RWPE1 (cell line): Measurements from ENCODE around the gene PSMD1.
"Not testable (repeated sequence)": the region's sequence is repeated elsewhere in the genome, so short reads cannot be mapped to it uniquely, and the experiment has no call there.

ENCODE experiments used
- CTCF ChIA-PET: fragments of 350-600 bp; sonication (Branson Sonifier 250); formaldehyde crosslinking; extraction: SDS; loops from one replicate; lab custom pipeline; 2021; lab: Yijun Ruan, JAX
- POLR2A ChIA-PET: fragments of 400-600 bp; formaldehyde crosslinking; extraction: SDS; loops from one replicate; lab custom pipeline; 2020; ENCODE audit warnings: antibody characterized with exemption; ENCODE audit not compliant: low non-redundant PET; lab: Yijun Ruan, JAX
- DNase-seq: peaks from one replicate; pipeline ENCODE4 v3.0.0; 2012; ENCODE audit warnings: low spot score
- H3K27ac ChIP-seq: fragments of 450-650 bp; 2 replicates; pipeline ENCODE4 v1.5.1; 2017
- CTCF ChIP-seq: fragments of 450-650 bp; conservative IDR thresholded peaks from 2 replicates; pipeline ENCODE4 v1.5.1; 2017; ENCODE audit warnings: low read depth, mild to moderate bottlenecking

Gene PSMD1

GRCh38 chr2:231176066-231176465, 119.4 kb downstream of the PSMD1 start:
- no peak overlapping the region for H3K27ac ChIP-seq
- TF ChIP-seq CTCF = no peak
- ChIA-PET POLR2A (no interaction called here), CTCF (interaction anchor here (0.6 kb wide), 1 partner anchor 9 kb away, joined by 3 read pairs; no protein-coding TSS in a partner anchor)
- no peak for DNase-seq

DNA sequence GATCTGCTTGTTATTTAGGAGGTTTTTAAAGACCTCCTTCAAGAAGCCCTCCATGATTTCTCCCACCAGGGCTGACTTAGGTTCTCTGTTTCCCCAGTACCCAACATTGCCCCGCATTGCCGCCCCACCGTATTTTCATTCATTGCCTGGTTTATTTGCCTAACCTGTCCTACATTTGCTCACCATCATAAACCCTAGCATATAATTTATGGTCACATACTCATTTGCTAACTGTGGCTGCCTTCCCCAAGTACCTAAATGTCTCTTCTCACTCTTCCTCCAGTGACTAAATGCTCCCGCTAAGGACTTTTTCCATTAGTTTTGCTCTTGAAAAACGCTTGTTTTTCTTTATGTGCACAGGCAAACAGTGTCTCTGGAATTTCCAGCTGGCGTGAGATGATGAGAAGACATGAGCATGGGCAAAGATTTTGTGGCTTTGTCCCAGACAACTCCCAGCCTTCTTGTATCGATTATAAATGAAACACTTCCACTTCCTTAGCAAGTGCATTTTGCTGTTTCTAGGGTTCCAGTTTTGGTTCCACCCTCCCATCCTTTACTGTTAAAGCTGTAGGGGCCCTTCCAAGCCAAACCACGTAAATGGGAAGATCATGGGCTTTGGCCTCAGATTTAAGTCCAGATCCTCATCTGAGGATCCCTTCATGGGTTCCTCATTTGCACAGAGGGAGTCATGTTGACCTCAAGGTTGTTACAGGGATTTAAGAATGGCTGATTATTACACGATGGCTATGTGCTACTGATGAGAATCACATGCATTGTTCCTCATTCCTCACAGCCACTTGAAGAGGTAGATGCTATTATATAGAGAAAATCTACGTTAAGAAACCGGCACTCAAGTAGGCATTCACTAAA, 120.7 kb downstream of the PSMD1 start:
- no peak for DNase-seq
- POLR2A ChIA-PET = no interaction called here
- H3K27ac ChIP-seq = no peak overlapping the region
- CTCF ChIA-PET = no interaction called here
- no peak for TF ChIP-seq CTCF

DNA sequence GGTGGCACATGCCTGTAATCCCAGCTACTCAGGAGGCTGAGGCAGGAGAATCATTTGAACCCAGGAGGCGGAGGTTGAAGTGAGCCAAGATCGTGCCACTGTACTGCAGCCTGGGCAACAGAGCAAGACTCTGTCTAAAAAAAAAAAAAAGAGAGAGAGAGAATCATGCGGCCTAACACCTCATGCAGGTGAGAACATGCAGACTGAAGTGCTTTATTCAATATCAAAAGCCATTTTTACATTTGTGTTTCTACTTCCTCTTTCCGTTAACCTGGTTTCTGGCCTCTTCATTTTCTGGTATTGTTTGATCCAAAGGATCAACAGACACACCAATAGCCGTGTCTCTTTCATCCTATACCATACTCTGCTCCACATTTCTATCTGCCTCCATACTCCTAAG, 122.1 kb downstream of the PSMD1 start:
- POLR2A ChIA-PET, DNase-seq, CTCF ChIA-PET, H3K27ac ChIP-seq: not testable (repeated sequence)

DNA sequence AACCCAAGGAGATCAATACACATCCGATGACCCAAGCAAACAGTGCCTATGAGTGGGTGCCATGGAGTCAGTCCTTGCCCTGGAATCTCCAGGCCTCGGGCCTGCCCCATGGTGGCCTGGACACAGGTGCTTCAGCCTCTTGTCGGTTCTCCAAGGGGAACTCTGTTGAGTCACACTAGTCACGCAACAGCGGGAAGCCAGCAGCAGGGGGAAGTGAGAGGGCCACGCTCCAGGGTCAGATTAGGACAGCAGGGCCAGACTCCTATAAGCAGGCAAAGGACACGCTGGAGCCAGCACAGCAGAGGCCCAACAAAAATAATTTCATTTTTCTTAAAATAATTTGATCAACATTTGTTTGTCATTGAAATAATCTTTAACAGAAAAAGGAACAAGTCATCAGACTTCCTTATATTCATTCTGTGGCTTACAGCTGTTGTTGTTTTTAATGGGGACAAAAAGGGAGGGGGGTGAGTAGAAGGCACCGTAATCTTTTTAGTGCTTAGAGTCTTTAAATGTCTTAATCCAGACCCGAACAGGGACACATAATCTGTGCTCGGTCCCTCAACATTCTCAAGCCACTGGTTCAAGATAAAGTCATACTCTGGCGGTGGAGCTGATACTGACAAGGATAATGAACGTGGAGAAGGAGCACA, 125.3 kb downstream of the PSMD1 start:
- ChIA-PET CTCF (interaction anchor here (0.5 kb wide), 1 partner anchor 70 kb away, joined by 4 read pairs; no protein-coding TSS in a partner anchor), POLR2A (no interaction called here)
- TF ChIP-seq CTCF = no peak
- H3K27ac ChIP-seq = no peak overlapping the region
- DNase-seq = no peak

DNA sequence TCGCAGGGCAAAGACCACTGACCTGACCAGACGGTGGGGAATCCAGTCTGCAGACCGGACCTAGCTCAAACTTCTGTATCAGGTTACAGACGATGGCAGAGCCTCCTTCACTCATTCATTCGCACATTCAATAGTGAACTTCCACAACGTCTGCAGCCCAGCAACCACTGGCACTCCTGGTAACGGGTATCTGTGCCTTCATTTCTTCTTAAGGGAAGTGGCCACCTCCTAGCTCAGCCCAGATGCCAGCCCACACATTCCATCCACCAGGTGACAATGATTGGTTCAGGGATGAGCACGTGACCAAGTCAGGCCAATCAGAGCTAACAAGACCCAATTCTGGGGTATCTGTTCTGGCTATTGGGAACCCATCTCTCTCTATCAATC, 125.8 kb downstream of the PSMD1 start:
- CTCF ChIA-PET = interaction anchor here (0.5 kb wide), 1 partner anchor 71 kb away, joined by 4 read pairs; no protein-coding TSS in a partner anchor
- POLR2A ChIA-PET = no interaction called here
- no peak for TF ChIP-seq CTCF
- no peak for DNase-seq
- no peak overlapping the region for H3K27ac ChIP-seq

GRCh38 chr2:231183851-231184250, 127.2 kb downstream of the PSMD1 start:
- CTCF ChIA-PET = no interaction called here
- no peak for DNase-seq
- no peak for TF ChIP-seq CTCF
- POLR2A ChIA-PET = no interaction called here
- H3K27ac ChIP-seq = no peak overlapping the region

- DNase-seq = no peak
- POLR2A ChIA-PET = no interaction called here
- CTCF ChIA-PET = no interaction called here
- H3K27ac ChIP-seq = no peak overlapping the region
- no peak for TF ChIP-seq CTCF
Measured at GRCh38 chr2:231184319-231184718, 127.7 kb downstream of the PSMD1 start.
